Choroid plexus epithelial cell (primary cell): ENCODE data around the gene UBL7.
A peak's percentile ranks its signal among the peaks of the same experiment; 100 is the strongest.

ENCODE experiments used
- DNase-seq: peaks from one replicate; pipeline ENCODE4 v3.0.0-alpha.2; 2010; ENCODE audit warnings: low read depth
- H3K4me3 ChIP-seq: 2 replicates; pipeline ENCODE4 v1.5.1; 2011; ENCODE audit warnings: low read depth, mild to moderate bottlenecking, control low read depth, low read length, moderate library complexity
- CTCF ChIP-seq: conservative IDR thresholded peaks from 2 replicates; pipeline ENCODE4 v1.5.1; 2011; ENCODE audit warnings: low read depth, mild to moderate bottlenecking, control low read depth, inconsistent platforms, low read length, moderate library complexity

Gene UBL7

DNA sequence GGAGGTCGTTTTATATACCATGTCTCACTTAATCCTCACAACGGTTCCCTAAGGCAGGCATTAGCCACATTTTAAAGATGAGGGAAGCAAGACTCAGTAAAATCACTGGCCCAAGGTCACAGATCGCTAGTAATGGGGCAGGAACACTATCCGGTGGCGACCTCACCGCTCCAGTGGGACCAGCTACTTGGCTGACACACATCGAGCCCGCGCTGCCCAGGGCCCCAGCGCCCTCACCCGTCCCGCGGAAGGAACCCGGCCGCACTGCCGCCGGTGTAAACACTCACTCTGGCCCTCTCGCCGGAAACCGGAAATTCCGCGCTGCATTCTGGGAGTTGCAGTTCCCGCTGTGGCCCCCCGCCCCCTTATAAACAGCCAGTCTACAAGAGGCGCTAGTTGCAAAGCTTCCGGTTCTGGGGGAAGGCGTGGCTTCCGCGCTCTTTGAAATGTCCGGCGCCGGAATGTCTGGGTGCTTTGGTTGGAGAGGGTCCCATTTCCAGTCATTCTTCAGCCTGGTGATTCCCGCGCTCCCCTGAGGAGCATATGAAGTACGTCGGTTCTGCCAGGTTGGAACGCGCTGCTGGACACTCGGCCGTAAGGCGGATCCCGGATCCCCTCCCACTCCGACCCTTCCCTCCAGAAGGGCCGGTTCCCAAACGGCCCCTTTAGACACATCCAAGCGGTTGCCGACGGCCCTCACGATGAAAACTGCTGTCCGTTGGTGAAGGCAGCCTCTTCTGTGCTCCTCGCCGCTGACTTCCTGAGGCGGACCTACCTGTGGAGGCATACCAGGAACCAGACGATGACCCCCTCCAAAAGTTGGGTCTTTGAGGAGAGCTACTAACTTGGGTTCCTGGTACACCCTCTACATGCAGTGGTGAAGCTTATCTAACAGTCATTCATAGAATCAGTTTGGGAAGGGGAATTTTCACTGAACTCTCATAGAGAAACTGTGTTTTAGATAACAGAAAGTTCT is at the start of gene UBL7:
Gene UBL7 (minus strand): TSS at position 290 of the 976 bp plus-strand sequence. CDS start 2,293 bp downstream, outside the sequence.
- peak within 1 kb of the TSS; percentile 94 for H3K4me3 ChIP-seq
- DNase-seq, result peak; percentile 97
- peak; percentile 34 for TF ChIP-seq CTCF

DNA sequence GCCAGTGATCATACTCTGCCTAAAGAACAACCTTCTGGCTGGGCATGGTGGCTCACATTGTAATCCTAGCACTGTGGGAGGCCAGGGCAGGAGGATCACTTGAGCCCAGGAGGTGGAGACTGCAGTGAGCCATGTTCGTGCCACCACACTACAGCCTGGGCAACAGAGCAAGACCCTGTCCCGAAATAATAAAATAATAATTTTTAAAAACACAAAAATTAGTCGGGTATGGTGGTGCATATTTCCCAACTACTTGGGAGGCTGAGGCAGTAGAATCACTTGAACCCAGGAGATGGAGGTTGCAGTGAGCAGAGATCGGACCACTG is 45.5 kb upstream of the UBL7 start:
- DNase-seq, result no peak
- TF ChIP-seq CTCF, result no peak
- no peak overlapping the region for H3K4me3 ChIP-seq

- TF ChIP-seq CTCF, result no peak
- no peak for DNase-seq
Observed at GRCh38 chr15:74505837-74506514, 45.0 kb upstream of the UBL7 start.

DNA sequence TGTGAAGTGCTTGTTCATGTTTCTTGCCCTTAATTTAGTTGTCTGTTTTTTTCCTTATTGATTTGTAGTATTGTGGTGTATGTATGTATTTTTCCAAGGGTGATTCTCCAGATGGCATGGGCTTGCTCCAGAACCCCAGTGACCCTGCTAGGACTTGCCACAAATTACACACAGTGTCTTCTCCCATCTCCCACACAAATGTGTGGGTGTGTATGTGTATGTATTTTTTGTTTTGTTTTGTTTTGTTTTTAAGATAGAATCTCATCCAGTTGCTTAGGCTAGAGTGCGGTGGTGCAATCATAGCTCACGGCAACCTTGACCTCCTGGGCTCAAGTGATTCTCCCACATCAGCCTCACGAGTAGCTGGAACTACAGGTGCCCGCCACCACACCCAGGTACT is 43.9 kb upstream of the UBL7 start:
- no peak for DNase-seq
- no peak for TF ChIP-seq CTCF
- H3K4me3 ChIP-seq, result no peak overlapping the region

More at GRCh38 chr15:74505837-74506514, 45.0 kb upstream of the UBL7 start:
- H3K4me3 ChIP-seq, result no peak overlapping the region

DNA sequence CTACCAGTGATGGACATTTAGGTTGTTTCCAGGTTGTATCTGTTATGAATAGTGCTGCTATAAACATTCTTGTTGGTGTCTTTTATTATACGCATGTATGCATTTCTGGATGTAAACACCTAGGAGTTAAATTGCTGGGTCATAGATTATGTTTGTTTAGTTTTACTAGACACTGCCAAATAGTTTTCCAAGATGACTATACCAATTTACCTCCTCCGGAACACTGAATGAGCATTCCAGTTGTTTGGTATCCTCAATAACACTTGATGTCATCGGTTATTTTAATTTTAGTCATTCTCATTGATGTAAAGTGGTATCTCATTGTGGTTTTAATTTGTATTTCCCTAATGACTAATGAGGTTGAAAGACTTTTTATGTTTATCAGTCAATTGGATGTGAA is 43.5 kb upstream of the UBL7 start:
- no peak overlapping the region for H3K4me3 ChIP-seq
- TF ChIP-seq CTCF, result no peak
- DNase-seq, result no peak

GRCh38 chr15:74502301-74502700 is 41.3 kb upstream of the UBL7 start:
- no peak for DNase-seq
- no peak for TF ChIP-seq CTCF
- no peak overlapping the region for H3K4me3 ChIP-seq
